Stimulated activated CD8-positive, alpha-beta memory T cell treated with anti-CD3 and anti-CD28 coated beads, Interleukin-2, amount 100 ng/mL, for 1 hour (primary cell): ENCODE measurements around the gene RGSL1.
"Not testable (repeated sequence)": the region's sequence is repeated elsewhere in the genome, so short reads cannot be mapped to it uniquely, and the experiment has no call there.

Source experiments
- DNase-seq, 2 donors: peaks; one replicate each; pipeline ENCODE4 v3.0.0-alpha.2; 2020; ENCODE audit warnings: low read depth in 2 of 2

The RGSL1 gene

DNA sequence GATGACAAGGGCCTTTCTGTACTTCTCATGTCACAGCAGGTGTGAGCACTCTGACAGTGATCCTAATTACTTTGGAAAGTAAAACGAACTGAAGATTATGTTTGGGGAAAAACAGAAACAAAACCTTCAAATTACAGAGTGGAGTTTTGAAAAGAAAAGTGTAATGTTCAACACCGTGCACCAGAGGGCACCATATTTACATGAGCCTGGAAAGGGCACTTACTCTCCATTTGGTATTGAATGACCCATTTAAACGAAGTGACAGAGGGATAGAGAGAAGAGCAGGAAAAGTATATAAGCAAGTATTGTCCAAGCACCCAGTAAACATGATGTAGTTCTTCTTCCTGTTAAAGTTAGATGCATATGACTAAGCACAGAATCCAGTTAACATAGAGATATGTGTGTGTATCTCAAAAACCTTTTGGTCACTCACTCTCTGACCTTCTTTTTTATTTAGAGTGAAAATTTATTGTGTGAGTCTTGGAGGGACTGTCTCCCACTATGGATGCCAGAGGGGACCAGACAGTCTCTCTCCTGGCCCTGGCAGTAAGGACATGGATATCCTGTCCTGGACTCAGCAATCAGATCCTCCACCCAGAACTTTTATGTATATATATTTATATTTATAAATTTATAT, 3.8 kb upstream of the RGSL1 start:
- DNase-seq = no peak

DNA sequence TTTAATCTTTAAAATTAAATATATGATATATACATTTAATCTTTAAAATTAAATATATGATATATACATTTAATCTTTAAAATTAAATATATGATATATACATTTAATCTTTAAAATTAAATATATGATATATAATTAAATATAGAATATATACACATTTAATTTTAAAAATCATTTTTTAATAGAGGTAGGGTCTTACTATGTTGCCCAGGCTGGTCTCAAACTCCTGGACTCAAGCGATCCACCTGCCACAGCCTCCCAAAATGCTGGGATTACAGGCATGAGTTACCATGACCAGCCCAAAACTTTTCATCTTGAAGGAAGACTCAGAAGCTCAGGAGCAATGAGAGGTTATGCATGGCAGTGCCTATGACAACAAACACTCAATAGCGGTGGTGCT, 2.8 kb upstream of the RGSL1 start:
- DNase-seq = not testable (repeated sequence)

DNA sequence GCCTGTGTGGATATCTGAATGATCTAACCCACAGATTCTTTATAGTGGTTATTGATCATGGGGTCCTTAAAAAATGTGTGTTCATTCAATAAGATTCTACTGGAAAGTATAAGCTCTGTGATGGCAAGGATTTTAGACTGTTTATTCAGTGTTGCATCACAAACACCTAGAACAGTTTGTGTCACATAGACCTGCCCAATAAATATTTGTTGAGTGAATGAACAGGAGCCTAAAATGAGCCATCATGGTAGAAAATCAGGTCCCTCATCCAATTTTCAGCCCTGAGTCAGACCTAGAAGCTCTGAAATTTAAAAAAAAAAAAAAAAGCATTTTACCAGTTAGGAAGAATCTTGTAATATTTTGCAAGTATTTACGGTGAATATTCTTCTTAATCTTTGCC, 2.3 kb upstream of the RGSL1 start:
- no peak for DNase-seq

DNA sequence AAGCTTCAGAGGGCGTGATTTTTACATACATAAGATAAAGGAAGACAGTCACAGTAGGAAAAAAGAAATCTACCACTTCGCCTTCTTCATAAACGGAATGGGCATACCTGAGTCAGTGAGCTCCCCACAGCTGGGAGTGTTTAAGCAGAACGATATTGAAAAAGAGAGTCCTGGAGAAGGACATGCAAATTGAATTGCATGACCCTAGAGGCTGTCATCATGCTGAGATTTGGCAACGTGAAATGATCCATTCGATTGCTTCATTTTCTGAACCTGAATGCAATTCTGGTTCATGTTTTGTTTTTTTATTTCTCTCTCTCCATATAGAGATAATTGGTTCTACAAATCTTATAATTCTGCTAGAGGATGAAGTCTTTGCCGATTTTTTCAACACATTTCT, 3.7 kb downstream of the RGSL1 start:
- DNase-seq = no peak

DNA sequence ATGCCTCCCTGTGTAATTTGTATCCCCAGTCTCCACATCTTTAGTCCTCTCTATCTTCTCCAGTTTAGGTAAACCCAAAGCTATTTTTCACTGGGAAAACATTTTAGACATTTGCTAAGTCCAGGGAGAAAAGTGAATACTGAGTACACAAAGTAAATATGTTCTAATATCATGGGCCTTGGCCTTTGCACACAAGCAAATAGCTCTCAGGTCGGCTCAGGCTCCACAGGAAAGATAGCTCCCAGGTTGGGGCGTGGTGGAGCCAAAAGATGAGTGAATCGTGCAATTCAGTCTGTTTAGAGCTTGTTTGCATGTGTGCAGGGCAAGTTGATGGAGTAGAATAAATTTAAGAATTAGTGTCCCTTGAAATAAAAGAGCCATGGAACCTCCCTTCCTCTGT, 7.9 kb downstream of the RGSL1 start:
- DNase-seq = no peak

DNA sequence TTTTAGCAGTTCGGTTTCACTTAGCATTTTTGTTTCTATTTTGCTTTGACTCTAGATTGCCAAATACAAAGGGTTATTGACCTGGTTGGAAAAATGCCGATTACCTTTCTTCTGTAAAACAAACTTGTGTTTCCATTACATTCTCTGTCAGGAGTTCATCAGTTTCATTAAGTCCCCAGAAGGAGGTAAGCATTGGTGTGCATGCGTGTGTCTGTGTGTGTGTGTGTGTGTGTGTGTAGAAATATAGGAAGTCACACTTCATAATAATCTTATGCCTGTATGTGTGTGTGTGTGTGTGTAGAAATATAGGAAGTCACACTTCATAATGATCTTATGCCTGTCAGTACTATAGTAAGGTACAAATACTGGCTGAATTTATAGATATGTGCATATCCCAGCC, 10.0 kb downstream of the RGSL1 start:
- no peak for DNase-seq

DNA sequence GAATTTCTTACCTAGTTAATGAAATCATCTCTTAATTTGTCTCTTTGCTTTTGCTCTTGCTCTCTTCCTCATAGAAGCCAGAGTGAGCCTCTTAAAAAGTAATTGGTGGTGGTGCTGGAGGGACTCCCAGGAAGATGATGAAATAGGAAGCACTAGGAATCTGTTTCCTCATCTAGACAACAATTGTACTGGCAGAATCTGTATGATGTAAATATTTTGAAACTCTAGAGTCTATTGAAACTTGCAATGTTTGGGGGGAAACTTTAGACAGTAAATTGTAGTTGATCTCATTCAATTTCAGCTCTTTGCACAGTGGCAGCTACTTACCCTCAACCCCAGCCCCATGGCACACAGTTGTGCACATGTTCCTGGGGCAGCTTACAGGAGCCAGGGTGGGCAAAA, 10.6 kb downstream of the RGSL1 start:
- no peak for DNase-seq

DNA sequence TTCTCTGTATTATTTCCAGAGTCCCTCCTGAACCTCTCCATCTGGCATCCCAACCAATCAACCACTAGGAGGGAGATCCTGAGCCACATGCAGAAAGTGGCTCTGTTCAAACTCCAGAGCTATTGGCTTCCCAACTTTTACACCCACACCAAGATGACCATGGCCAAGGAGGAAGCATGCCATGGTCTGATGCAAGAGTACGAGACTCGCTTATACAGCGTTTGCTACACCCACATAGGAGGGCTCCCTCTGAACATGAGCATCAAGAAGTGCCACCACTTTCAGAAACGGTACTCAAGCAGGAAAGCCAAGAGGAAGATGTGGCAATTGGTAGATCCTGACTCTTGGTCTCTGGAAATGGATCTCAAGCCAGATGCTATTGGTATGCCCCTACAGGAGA, 23.6 kb downstream of the RGSL1 start:
- DNase-seq = no peak

DNA sequence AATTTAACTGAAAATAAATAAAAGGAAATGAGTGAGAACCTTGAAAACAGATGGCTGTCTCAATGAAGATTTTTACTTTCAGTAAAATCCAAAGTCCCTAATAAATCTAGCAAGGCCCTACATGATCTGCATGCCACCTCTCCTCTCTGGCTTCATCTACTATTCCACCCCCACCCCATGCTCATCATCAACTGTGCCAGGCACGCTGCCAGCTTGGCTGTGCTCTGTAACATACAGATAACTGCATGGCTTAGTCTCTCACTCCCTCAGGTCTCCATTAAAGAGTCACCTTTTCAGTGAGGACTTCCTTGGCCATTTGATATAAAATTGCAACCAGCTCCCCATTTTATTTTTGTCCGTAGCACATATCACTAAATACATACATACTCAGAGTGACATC, 26.7 kb downstream of the RGSL1 start:
- DNase-seq = no peak

DNA sequence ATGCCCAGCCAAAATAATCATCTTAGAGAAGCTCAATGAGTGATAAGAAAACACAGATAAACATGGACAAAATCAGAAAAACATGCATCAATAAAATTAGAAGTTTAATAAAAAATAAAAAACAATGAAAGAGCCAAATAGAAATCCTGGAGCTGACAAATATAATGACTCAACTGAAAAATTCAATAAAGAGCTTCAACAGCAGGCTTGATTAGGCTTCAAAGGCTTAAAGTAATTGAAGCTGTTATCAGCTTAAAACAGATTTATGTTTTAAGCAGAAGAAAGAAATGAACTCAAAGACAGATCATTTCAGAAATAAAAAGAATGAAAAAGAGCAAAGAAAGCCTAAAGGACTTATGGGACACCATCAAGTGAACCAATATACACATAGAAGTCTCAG, 28.3 kb downstream of the RGSL1 start:
- DNase-seq = no peak

DNA sequence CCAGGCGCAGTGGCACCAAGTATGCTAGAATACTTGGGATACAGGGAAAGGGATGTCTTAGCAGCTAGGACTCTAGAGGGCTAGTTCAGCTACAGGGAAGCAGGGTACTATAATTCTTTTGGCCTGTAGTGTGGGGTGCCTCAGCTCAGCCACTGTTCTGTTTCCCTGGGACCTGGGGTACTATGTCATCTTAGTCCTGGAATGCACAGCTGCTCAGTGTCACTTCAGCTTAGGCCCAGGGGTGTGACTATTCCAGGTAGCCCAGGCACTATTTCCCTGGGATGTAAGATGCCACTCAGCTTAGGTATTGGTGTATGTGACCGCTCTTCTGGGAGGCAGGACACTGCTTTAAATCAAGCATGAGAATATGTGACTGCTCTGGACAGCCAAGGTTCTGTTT, 34.1 kb downstream of the RGSL1 start:
- no peak for DNase-seq

DNA sequence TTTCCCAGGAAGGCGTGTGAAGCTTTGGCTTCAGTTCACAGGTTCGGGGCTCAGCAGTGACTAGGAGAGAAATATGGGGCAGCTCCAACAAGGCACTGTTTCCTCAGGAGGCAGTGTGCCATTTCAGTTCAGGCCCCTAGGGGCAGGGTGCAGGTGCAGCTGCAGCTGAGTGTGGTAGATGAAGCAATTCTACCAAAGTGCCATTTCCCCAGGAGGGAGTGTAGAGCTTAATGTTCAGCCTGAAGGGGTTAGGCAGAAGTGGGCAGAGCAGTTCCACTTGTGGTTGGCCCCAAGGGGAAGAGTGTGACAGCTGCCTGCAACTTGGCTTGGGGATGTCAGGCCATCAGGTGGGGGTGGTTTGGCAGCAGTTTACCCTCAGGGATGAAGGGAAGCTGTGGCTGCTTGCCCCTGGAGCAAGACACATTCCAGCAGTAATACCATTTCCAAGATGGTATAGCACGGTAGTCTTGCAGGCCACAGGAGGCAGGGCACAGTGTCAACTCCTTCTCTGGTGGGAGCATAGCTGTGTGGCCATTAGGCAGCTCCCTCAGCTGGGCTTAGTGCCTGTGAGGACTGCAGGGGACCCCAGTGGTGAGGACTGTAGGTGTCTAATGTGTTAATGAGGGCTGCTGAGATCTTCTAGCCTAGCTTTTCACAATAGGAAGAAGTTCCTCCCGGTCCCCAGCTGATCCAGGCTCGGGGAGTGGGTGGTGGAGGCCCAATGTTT, 34.7 kb downstream of the RGSL1 start:
- DNase-seq = no peak

DNA sequence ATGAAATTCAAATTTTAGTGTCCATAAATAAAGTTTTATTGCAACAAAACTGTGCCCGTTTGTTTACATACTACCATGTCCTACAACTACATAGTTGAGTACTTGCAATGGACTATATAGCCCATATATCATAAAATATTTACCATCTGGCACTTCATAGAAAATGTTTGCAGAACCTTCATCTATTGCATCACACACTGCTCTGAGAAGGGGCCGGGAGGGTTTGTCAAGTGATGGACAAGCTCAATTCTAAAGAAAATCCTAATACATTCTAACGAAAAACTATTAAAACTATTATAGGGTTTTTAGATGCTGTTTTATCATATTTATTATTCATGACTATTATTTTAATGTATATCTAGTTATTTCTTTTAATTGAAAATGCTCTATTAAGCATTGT, 35.9 kb downstream of the RGSL1 start:
- DNase-seq = no peak

DNA sequence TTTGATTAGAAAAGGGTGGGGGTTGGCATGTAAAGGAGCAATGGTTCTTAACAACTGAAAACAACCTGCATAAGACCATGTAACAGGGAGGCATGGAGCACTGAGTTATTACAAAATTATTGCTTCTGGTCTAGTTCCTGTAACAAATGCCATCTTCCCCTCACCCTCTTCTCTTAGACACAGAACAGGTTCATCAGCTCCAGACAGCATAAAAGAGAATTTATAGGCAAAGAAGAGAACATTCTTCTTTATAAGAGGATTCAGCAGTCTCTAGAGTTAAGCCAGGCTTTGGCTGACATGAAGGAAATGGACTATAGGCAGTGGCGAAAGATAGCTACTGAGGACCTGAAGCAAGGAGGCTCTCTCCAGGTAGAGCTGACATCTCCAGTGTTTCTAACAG, 38.9 kb downstream of the RGSL1 start:
- no peak for DNase-seq

DNA sequence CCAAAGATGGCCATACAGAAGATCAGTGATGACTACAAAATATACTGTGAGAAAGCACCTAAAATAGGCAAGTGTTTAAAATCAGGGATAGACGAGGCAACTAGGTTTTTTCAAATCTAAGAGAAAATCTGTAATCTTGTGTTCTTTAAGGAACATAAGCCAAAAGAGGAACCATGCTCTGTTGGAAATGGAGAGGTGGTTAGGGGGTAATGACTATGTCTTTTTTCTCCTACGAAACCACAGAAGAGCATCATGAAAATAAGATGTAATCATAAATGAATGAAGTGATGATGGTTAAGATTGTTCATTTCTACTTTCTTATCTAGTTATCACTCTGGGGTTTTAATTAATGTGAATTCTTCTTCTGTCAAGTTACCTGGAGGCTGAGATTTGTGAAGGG, 43.1 kb downstream of the RGSL1 start:
- DNase-seq = no peak

DNA sequence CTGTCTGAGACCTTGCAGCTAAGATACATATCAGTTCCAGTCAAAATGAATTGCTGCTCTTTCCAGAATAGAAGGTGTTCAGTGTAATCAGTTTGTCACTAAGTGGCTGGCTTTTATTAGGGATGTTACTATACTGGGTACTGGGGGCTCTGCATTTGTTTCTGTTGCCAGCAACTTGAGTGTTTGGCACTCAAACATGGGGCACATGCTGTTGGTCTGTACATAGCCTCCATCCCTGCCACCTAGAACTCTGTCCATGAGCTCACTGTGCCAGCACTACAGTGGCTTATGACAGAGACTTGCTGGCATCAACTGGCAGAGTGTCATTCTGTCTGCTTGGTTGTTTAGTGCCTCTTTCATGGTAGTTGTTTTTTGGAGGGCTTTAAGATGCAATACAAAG, 45.1 kb downstream of the RGSL1 start:
- DNase-seq = no peak

DNA sequence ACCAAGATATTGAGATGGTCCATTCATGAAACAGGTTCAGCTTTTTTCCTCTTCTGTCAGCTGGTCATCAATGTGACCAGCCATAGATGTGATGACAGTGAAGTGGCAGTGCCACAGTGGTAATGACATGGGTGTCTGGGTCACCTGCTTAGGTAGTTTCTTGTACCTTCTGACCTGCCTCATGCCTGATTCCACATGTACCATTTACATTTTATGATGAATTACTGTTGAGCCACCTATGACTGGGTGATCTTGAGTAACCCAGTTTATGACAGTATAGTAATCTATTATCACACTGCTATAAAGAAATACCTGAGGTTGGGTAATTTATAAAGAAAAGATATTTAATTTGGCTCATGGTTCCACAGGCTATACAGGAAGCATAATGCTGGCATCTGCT, 45.7 kb downstream of the RGSL1 start:
- DNase-seq = no peak

DNA sequence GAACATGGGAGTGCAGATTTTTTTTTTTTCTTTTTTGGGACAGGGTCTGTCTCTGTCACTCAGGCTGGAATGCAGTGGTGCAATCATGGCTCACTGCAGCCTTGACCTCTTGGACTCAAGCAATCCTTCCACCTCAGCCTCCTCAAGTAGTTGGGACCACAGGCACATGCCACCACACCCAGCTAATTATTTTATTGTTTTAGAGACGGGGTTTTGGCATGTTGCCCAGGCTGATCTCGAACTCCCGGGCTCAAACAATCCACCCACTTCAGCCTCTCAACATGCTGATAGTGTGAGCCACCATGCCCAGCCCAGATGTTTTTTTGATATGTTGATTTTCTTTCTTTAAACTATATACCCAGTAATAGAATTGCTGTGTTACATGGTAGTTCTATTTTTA, 57.7 kb downstream of the RGSL1 start:
- DNase-seq = no peak

DNA sequence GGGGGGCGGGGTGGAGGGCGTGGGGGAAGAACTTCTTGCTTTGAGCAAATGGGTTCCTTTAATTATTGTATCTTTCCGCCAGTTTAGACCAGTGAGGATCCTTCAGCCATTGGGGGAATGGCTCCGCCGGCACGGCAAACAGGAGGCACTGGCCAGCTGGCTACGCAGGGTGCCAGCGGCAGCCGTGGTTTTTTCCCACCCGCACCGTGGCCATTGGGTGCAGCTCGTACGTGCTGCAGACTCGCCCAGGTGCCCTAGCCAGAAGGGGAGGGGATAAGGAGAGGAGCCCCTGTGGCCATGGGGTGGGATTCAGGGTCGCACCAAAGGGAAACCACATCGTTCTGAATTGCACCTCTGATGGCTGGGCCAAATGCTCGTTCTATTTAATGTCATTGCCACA, 65.6 kb downstream of the RGSL1 start:
- no peak for DNase-seq

DNA sequence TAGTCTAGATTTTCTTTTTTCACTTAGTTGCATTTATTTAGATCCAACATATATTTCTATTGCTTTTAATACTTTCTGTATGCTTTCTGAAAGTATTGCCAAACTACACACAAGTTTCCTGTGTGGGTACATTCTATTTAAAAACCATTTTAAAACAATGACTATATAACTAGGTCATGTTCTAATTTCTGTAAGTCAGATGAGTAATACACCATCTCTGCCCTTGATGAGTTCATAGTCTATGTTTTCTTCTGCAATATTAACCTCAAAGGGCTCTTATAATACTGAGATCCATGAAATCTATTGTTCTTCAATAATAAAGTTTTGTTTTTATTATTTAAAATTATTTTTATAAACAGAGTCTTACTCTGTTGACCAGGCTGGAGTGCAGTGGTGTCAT, 70.8 kb downstream of the RGSL1 start:
- DNase-seq = no peak

DNA sequence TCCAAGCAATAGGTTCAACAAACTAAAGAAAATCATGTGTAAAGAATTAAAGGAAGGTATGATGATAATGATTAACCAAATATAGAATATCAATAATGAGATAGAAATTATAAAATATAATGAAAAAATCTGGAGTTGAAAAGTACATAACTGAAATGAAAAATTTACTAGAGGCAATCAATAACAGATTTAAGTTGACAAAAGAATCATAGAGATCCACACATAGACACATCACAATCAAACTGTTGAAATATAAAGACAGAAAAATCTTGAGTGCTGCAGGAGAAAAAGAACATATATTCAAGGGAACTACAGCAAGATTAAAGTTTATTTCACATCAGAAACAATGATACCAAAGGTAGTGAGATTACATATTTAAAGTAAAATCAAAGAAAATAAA, 75.4 kb downstream of the RGSL1 start:
- no peak for DNase-seq

DNA sequence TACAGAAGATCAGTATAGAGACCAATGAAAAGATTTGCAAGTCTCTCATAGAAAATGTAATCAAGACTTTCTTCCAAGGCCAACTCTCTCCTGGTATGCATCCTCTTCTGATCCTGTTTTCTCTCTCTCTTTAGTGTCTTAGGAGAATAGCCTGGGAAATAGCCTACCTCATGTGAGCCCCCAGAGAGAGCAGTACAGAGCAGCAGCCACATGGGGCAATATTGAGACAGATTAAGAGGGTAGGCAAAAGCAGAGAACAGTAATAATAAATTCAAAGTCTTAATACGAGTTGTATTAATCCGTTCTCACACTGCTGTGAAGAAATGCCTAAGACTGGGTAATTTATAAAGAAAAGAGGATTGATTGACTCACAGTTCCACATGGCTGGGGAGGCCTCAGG, 77.7 kb downstream of the RGSL1 start:
- no peak for DNase-seq

DNA sequence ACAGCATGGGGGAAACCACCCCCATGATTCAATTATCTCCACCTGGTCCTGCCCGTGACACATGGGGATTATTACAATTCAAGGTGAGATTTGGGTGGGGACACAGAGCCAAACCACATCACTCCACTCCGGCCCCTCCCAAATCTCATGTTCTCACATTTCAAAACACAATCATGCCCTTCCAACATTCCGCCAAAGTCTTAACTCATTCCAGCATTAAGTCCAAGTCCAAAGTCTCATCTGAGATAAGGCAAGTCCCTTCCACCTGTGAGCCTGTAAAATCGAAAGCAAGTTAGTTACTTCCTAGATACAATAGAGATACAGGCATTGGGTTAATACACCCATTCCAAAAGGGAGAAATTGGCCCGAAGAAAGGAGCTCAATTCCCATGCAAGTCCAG, 78.3 kb downstream of the RGSL1 start:
- DNase-seq = not testable (repeated sequence)

DNA sequence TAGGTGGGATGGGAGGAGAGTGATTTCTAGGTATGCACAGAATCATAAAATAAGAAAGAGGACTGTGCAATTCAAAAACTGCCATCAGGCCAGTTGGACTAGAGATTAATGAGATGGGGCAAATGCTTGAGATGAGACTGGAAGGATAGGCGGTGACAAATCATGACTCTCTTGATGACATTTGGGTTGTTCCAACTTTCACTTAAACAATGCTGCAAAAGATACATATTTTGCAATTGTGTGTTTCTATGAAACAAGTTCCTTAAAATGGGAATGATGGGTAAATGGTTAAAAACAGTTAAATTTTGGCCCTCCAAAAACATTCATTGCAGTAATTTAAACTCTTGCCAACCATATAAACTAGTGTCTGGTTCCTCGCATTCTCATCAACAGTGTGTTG, 84.0 kb downstream of the RGSL1 start:
- DNase-seq = no peak
